Measurements from ENCODE around the gene INSM1.

Gene INSM1

DNA sequence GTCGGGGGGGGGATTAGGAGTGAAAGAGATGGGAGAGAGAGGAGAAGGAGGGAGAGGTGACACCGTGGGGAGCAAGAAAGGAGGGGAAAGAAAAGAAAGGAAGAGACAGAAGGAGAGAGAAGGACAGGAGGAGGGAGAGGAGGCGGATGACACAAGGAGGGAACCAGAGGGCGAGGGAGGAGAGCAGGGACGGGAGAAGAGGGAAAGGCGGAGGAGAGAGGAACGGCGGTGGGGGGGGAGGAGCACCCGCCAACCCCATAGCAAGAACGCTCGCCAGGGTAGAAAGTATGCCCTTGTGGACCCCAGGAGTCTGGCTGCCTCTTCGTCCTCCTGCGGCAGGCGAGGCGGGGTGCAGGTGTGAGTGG is 4.5 kb upstream of the INSM1 start:
- peak; percentile 75 for DNase-seq

GRCh38 chr20:20363799-20364592 is 3.9 kb upstream of the INSM1 start:
- DNase-seq, result peak; percentile 97

DNA sequence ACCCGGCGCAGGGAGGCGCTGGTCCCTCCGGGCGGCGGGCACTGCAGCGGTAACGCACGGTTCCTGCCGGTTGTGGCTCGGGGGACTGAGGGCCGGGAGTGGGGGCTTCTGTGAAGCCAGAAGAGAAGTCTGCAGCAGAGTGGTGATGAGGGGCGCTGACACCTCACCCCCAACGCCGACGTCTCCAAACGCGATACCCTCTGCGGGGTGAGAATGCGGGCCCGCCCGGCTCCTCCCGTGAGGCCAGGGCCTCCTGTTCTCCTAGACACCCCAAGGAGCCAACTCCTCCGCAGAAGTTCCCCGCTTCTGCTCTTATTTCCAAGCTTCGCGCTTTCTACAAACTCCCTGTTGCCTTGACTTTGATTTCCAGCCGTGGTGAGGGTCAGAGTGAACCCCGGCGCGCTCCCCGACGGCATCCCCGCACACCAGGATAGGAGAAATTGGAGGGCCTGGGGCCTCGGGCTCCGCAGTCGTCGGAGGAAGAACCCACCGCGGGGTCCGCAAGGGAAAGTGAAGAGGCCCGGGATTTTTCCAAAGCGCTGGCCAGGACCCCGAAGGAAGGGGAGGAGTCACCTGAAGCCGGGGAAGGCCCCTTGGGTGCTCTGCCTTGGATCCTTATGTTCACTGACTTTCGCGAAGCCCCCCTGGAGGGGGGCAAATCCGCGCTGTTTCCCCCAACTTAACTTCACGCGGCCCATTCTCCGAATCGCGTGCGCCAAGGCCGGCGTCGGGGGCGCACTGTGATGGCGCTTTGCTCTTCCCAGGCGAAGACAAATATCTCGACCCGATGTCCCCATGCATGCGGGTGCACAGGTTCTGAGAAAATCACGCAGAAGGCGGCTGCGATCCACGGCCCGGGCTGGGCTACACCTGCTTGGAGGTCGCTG is 3.1 kb upstream of the INSM1 start:
- DNase-seq, result no peak

DNA sequence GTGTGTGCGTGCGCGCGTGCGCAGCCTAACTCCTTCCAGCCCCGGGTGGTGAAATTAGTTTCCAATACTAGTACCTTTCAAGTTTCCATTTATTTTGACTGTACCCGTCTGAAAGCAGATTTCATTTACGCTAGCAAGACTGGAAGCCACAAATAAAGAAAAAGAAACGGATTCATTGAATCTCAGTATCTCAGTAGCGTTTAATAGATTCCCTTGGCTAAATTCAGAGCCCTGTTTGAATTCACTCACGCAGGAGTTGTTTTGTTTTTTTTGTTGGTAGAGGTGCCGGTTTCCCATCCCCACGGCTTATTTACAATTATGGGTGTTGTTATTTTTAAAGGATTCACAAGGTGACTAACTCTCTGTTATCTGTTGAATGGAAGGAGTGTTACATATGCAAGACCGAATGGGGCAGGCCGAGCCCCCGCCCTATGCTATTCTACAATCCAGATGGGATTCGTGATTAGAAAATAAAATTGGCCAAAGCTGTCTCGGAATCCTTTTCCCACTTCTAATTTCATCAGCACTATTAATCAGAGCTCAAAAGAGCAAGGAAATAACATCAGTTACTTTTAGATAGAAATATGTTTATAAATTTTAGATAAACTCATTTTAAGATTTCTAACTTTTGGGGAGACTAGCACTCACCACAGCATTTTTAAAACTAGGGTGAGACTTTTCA is 2.3 kb upstream of the INSM1 start:
- DNase-seq, result peak; percentile 65

- peak; percentile 97 for DNase-seq
These were observed 1.4 kb upstream of the INSM1 start for GRCh38 chr20:20366551-20366875.

- DNase-seq, result peak; percentile 97
These were observed 879 bp upstream of the INSM1 start for GRCh38 chr20:20366876-20367574.

DNA sequence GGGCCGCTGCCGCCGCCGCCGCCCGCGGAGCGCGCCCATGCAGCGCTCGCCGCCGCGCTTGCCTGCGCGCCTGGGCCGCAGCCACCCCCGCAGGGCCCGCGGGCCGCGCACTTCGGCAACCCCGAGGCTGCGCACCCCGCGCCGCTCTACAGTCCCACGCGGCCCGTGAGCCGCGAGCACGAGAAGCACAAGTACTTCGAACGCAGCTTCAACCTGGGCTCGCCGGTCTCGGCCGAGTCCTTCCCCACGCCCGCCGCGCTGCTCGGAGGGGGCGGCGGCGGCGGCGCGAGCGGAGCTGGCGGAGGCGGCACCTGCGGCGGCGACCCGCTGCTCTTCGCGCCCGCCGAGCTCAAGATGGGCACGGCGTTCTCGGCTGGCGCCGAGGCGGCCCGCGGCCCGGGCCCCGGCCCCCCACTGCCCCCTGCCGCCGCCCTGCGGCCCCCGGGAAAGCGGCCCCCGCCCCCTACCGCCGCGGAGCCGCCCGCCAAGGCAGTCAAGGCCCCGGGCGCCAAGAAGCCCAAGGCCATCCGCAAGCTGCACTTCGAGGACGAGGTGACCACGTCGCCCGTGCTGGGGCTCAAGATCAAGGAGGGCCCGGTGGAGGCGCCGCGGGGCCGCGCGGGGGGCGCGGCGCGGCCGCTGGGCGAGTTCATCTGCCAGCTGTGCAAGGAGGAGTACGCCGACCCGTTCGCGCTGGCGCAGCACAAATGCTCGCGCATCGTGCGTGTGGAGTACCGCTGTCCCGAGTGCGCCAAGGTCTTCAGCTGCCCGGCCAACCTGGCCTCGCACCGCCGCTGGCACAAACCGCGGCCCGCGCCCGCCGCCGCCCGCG is 730 bp downstream of the INSM1 start:
- peak; percentile 42 for DNase-seq

DNA sequence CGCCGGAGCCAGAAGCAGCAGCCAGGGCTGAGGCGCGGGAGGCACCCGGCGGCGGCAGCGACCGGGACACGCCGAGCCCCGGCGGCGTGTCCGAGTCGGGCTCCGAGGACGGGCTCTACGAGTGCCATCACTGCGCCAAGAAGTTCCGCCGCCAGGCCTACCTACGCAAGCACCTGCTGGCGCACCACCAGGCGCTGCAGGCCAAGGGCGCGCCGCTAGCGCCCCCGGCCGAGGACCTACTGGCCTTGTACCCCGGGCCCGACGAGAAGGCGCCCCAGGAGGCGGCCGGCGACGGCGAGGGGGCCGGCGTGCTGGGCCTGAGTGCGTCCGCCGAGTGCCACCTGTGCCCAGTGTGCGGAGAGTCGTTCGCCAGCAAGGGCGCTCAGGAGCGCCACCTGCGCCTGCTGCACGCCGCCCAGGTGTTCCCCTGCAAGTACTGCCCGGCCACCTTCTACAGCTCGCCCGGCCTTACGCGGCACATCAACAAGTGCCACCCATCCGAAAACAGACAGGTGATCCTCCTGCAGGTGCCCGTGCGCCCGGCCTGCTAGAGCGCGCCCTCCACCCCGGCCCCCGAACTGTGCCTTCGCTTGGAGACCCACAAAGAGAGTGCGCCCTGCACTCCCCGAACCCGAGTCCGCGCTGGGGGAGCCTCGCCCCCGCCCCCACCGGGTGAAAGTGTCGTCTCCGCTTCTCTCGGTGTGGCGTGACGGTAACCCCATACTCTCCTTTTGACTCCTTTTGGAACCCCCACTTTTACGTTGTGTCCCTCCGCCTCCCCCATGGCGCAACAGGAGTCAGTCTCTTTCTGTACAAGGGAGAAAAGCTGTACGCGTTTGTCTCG is 1.6 kb downstream of the INSM1 start:
- peak; percentile 74 for DNase-seq

DNA sequence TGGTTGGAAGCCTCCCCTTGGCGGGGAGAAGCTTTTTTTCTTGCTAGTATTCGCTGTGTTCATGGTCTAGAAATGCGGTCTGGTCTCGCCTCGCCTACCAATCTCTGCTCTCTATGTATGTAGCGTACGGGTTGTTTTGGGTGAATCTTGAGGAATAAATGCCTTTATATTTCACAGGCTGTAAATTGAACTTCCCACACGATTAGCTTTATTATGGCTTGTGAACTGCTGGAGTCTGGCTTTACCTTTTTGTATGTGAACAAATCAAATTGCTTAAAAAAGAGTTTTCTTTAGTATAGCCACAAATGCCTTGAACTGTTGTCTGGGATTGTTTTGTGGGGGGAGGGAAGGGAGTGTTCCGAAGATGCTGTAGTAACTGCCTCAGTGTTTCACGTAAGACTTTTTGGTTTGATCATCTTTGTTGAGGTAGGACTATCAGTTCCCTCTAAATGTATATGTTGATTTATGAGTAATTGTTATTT is 2.2 kb downstream of the INSM1 start:
- peak; percentile 58 for DNase-seq

GRCh38 chr20:20371083-20371482 is 3.2 kb downstream of the INSM1 start:
- peak; percentile 45 for DNase-seq

- no peak for DNase-seq
These were observed 3.8 kb downstream of the INSM1 start for GRCh38 chr20:20371681-20372080.

GRCh38 chr20:20373091-20373571 is 5.2 kb downstream of the INSM1 start:
- no peak for DNase-seq

DNA sequence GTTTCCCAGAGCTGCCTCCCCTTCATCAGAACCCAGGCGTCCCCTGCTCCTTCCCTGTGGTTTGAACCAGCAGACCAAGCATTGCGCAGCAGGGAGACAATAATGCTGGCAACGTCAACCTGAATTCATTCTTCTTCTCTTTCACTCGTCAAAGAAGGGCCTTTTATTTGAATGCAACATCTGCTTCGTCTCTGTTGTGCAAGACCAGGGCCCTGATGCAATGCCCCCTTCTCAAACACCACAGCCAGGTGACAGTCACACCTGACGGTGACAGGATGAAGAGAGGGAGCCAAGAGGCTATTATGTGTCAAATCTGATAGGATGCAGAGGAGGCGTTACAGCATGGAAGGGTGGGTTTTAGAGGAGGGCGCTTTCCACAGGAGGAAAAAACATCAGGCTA is 8.0 kb downstream of the INSM1 start:
- DNase-seq, result peak; percentile 96

DNA sequence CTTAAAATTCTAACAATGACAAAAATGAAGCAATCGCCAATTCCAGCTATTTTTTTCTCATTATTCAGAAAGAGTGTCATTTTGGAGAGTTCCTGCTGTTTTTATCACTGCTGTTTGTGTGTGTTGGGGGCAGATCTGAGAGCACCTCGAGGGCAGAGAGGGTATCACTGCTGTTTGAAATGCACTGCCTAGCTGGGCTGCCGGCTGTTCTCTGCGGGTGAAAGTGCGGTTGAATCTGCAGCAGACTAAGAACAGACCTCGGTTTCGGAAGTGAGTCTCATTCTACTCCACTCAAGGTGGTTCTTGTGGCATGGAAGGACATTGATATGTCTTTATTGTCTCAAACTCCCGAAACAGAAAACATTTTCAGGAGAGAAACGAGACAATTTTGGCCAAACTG is 18.3 kb downstream of the INSM1 start:
- DNase-seq, result no peak

DNA sequence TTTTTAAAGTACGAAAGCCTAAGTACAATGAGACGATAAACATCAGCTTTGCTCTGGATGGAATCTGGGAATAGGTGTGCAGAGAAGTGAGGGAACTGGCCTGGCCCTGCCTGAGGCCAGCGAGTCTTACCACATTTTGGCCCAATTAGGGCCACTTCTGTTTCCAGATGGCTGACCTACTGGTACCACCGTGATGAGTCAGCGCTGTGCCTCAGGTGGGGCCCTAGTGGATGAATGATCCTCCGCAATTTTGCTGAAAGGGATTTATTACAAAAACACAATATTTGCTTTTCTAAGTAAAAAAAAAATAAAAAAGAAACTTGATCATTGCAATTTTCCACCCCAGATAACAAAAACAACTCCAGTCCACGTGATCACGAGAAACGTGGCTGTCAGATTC is 22.5 kb downstream of the INSM1 start:
- DNase-seq, result no peak

- no peak for DNase-seq
These were observed 23.2 kb downstream of the INSM1 start for GRCh38 chr20:20391115-20391514.

- DNase-seq, result no peak
These were observed 23.9 kb downstream of the INSM1 start for GRCh38 chr20:20391766-20392165.

GRCh38 chr20:20393207-20394120 is 25.6 kb downstream of the INSM1 start:
- DNase-seq, result no peak

DNA sequence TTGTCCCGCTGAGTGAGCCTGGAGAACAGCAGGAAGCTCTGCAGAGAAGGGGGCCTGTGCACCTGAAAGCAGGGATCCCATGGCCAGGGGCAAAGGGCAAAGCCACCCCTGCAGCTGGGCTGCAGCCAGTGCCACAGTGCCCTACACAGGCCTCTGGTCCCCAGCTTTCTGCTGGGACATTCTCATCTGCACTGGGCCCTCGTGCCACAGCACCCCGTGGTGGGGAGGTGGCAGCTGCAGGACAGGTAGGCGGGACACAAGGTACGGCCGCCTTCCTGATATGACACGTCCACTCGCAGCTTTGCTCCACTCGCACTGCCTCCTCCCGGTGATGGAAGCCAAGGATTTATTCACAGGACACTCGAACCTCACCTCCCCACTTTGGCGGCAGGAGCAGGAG is 27.2 kb downstream of the INSM1 start:
- DNase-seq, result no peak

Measured in NCI-H748 treated with DMSO at 0.1 percent for 48 hours (cell line).